MM.1S (cell line): ENCODE data around the gene C10orf143.

Experiments
- DNase-seq: peaks from one replicate; pipeline ENCODE4 v3.0.0-alpha.2; 2015
- H2AFZ ChIP-seq: fragments of 300-600 bp; sonication (generic); 2 replicates; pipeline ENCODE4 v1.6.0; 2016; ENCODE audit warnings: antibody characterized with exemption, low read length
- H3F3A ChIP-seq: fragments of 300-600 bp; sonication (generic); 2 replicates; pipeline ENCODE4 v1.6.1; 2016; ENCODE audit warnings: mild to moderate bottlenecking, antibody characterized with exemption, low read length, moderate library complexity, mixed read lengths; ENCODE audit not compliant: insufficient read depth
- H3K27ac ChIP-seq: fragments of 300-600 bp; sonication (generic); 2 replicates; pipeline ENCODE4 v1.5.1; 2016; ENCODE audit warnings: mild to moderate bottlenecking, low read length
- H3K27me3 ChIP-seq: fragments of 300-600 bp; sonication (generic); replicated peaks from 2 replicates; pipeline ENCODE4 v1.6.0; 2016; ENCODE audit warnings: low read length; ENCODE audit not compliant: insufficient read depth
- H3K36me3 ChIP-seq: fragments of 300-600 bp; sonication (generic); replicated peaks from 2 replicates; pipeline ENCODE4 v1.6.1; 2016; ENCODE audit warnings: mild to moderate bottlenecking, low read length, mixed read lengths; ENCODE audit not compliant: insufficient read depth
- H3K4me1 ChIP-seq: fragments of 300-600 bp; sonication (generic); 2 replicates; pipeline ENCODE4 v1.6.1; 2016; ENCODE audit warnings: low read length, mixed read lengths
- H3K4me2 ChIP-seq: fragments of 300-600 bp; sonication (generic); 2 replicates; pipeline ENCODE4 v1.6.0; 2016; ENCODE audit warnings: low read depth, low read length
- H3K4me3 ChIP-seq: fragments of 300-600 bp; sonication (generic); 2 replicates; pipeline ENCODE4 v1.5.1; 2016; ENCODE audit warnings: low read length, mixed read lengths
- H3K79me2 ChIP-seq: fragments of 300-600 bp; sonication (generic); 2 replicates; pipeline ENCODE4 v1.6.1; 2016; ENCODE audit warnings: mixed run types, low read length, mixed read lengths
- H3K9ac ChIP-seq: fragments of 300-600 bp; sonication (generic); 2 replicates; pipeline ENCODE4 v1.6.1; 2016; ENCODE audit warnings: low read length, mixed read lengths
- H3K9me2 ChIP-seq: fragments of 300-600 bp; sonication (generic); replicated peaks from 2 replicates; pipeline ENCODE4 v1.6.1; 2016; ENCODE audit warnings: mild to moderate bottlenecking, low read length, mixed read lengths; ENCODE audit not compliant: insufficient read depth
- H3K9me3 ChIP-seq: fragments of 300-600 bp; sonication (generic); replicated peaks from 2 replicates; pipeline ENCODE4 v1.6.1; 2016; ENCODE audit warnings: mild to moderate bottlenecking, low read length, mixed read lengths; ENCODE audit not compliant: insufficient read depth
- H4K20me1 ChIP-seq: fragments of 300-600 bp; sonication (generic); 2 replicates; pipeline ENCODE4 v1.6.1; 2016; ENCODE audit warnings: mild to moderate bottlenecking, low read length, moderate library complexity, mixed read lengths; ENCODE audit not compliant: insufficient read depth
- CTCF ChIP-seq: fragments of 300-600 bp; sonication (generic); IDR thresholded peaks from 2 replicates; pipeline ENCODE4 v1.5.1; 2016; ENCODE audit warnings: antibody characterized with exemption, low read length, mixed read lengths
- EZH2 ChIP-seq: fragments of 300-600 bp; sonication (generic); optimal IDR thresholded peaks from 2 replicates; pipeline ENCODE3; 2017; ENCODE audit warnings: low read depth, mild to moderate bottlenecking, antibody characterized with exemption, low read length, mixed read lengths
- EZH2phosphoT487 ChIP-seq: fragments of 300-600 bp; sonication (generic); IDR thresholded peaks from 2 replicates; pipeline ENCODE4 v1.6.1; 2018; ENCODE audit warnings: antibody characterized with exemption, low read length

Gene C10orf143

DNA sequence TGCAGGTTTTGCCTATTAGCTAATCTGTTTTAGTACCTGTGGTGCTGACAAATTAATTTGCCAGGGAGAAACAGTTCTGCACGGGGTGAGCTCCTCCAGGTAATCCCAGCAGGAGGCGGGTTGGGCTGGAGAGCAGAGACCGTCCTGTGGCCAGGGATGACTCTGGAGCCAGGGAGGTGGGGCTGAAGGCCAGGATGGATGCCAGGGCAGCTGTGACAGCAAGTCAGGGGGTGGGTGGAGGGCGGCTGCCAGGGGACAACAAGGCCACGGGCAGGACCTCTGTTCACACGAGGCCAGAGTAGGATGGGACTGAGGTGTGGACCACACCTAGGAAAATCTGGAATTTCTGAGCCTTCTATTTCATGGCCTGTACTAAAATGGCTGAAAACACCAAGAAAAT lies 48.9 kb downstream of the C10orf143 start:
- no peaks in the 10 kb centered on the region for H3K9me2 ChIP-seq
- DNase-seq: no peak
- no peaks in the 10 kb centered on the region for H3F3A ChIP-seq
- H3K4me1 ChIP-seq: no peaks in the 10 kb centered on the region
- H4K20me1 ChIP-seq: no peaks in the 10 kb centered on the region
- no peak overlapping the region for H3K27ac ChIP-seq
- no peaks in the 10 kb centered on the region for H3K79me2 ChIP-seq
- no peak overlapping the region for H3K4me3 ChIP-seq
- H3K36me3 ChIP-seq: no peaks in the 10 kb centered on the region
- TF ChIP-seq EZH2phosphoT487: no peak
- no peak for TF ChIP-seq EZH2
- TF ChIP-seq CTCF: no peak
- no peak overlapping the region for H3K4me2 ChIP-seq
- no peaks in the 10 kb centered on the region for H3K27me3 ChIP-seq
- no peaks in the 10 kb centered on the region for H3K9me3 ChIP-seq
- no peak overlapping the region for H3K9ac ChIP-seq
- H2AFZ ChIP-seq: no peak overlapping the region

DNA sequence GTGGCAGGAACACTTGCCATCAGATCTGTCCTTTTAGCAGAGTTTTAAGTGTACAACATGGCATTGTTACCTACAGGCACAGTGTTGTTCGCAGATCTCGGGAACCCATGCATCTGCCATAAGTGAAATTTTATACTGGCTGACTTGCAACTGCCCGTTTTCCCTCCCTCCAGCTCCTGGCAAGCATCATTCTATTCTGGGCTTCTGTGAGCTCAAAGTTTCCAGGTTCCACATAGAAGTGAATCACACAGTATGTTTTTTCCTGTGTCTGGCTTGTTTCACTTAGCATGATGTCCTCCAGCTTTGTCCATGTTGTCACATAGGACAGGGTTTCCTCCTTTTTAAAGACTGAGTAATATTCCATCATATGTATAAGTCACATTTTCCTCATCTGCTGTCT lies 56.6 kb downstream of the C10orf143 start:
- TF ChIP-seq CTCF: no peak
- no peak for TF ChIP-seq EZH2phosphoT487
- no peak for TF ChIP-seq EZH2
- H2AFZ ChIP-seq: no peak overlapping the region
- no peaks in the 10 kb centered on the region for H3K4me1 ChIP-seq
- no peaks in the 10 kb centered on the region for H3F3A ChIP-seq
- H3K27ac ChIP-seq: no peak overlapping the region
- no peaks in the 10 kb centered on the region; the same call in 1 of the 2 replicates for H3K27me3 ChIP-seq
- H3K36me3 ChIP-seq: no peaks in the 10 kb centered on the region
- H3K4me3 ChIP-seq: no peak overlapping the region
- H3K79me2 ChIP-seq: no peaks in the 10 kb centered on the region
- no peak for DNase-seq
- H4K20me1 ChIP-seq: no peaks in the 10 kb centered on the region
- no peaks in the 10 kb centered on the region for H3K9me3 ChIP-seq
- no peak overlapping the region for H3K4me2 ChIP-seq
- no peak overlapping the region for H3K9ac ChIP-seq
- H3K9me2 ChIP-seq: no peaks in the 10 kb centered on the region

DNA sequence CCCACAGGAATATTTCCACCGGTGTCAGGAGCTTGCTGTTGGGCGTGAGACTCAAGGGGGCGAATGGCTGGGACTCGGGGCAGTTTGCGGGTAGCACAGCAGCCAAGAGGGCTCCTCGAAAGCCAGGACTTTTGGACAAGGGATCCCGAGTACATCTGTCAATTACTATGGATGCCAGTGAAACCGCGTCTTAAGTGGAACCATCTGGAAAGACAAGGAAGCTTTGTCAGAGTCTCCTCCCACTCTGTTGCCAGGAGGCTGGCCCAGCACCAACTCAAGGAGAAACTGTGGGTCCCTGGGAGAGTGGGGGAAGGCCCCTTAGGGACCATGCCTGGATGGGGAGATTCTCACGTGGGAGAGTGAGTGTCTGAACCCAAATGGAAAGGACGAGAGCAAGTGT lies 57.1 kb downstream of the C10orf143 start:
- Histone ChIP-seq H3K4me3 (no peak overlapping the region), H3K4me1 (no peaks in the 10 kb centered on the region), H3F3A (no peaks in the 10 kb centered on the region), H3K4me2 (no peak overlapping the region), H3K9me2 (no peaks in the 10 kb centered on the region), H4K20me1 (no peaks in the 10 kb centered on the region), H3K9ac (no peak overlapping the region), H2AFZ (no peak overlapping the region), H3K9me3 (no peaks in the 10 kb centered on the region), H3K79me2 (no peaks in the 10 kb centered on the region), H3K27ac (no peak overlapping the region), H3K36me3 (no peaks in the 10 kb centered on the region), H3K27me3 (no peaks in the 10 kb centered on the region; the same call in 1 of the 2 replicates)
- TF ChIP-seq EZH2: no peak
- TF ChIP-seq EZH2phosphoT487: no peak
- no peak for TF ChIP-seq CTCF
- DNase-seq: no peak
